Psoas muscle (tissue), 8 donors: Measurements from ENCODE around the gene TNFRSF1B. TPM values are rescaled to one million over a fixed set of nuclear protein-coding genes. Genes with fewer than 3 reads are reported as not detected.

Source experiments
- ATAC-seq, 4 donors: fragments of 200-7000 bp; cut with Tn5 transposase; one replicate each; pipeline ENCODE4 v1.9.1; 2020; ENCODE audit warnings: moderate library complexity in 3 of 4, mild to moderate bottlenecking in 2 of 4
- DNase-seq, 2 donors: peaks; one replicate each; pipeline ENCODE4 v3.0.0-alpha.2; 2020
- H3K27ac ChIP-seq: fragments of 200-600 bp; one replicate; pipeline ENCODE4 v1.8.0; 2022
- H3K27me3 ChIP-seq, 3 donors: fragments of 200-600 bp in 1 of 3; one replicate each; pipeline versions ENCODE4 v1.6.1 to v1.8.0; 2013 to 2022; ENCODE audit warnings: low read length in 2 of 3, mild to moderate bottlenecking in 2 of 3, moderate library complexity in 1 of 3; ENCODE audit not compliant: insufficient read depth in 3 of 3
- H3K36me3 ChIP-seq, 2 donors: fragments of 200-600 bp in 1 of 2; one replicate each; pipeline versions ENCODE4 v1.6.1 to v1.8.0; 2013 to 2022; ENCODE audit warnings: low read depth in 1 of 2, mild to moderate bottlenecking in 1 of 2, moderate library complexity in 1 of 2; ENCODE audit not compliant: insufficient read depth in 1 of 2
- H3K4me1 ChIP-seq: fragments of 200-600 bp; one replicate; pipeline ENCODE4 v1.8.0; 2022
- H3K4me3 ChIP-seq: fragments of 200-600 bp; one replicate; pipeline ENCODE4 v1.8.0; 2022; ENCODE audit warnings: mild to moderate bottlenecking
- H3K9me3 ChIP-seq: fragments of 200-600 bp; one replicate; pipeline ENCODE4 v1.8.0; 2022
- CTCF ChIP-seq: fragments of 200-600 bp; IDR thresholded peaks from one replicate; pipeline ENCODE4 v1.8.0; 2022; ENCODE audit warnings: antibody characterized with exemption
- WGBS, 3 donors: extraction: QIAGEN DNeasy Blood & Tissue Kit; methylation state at CpG; one replicate each; pipeline versions ENCODE4 v1.1.6 to v1.1.7; 2013; 5-methylcytosine and 5-hydroxymethylcytosine counted together
- intact Hi-C, 2 donors: fragments of 100-400 bp; cut with DNase I; formaldehyde crosslinking; loops; one replicate each; pipeline versions ENCODE4 v1.11.0 to v1.14.2; 2022
- polyA plus RNA-seq, 3 donors: library from polyadenylated mRNA; stranded (reverse); fragments of 200-250 nt; gene quantifications; one replicate each; pipeline ENCODE4 v1.2.3, GENCODE V29; 2013
- total RNA-seq, 4 donors: library from RNA; stranded (reverse); fragmentation: NEBNext Ultra II Directional in 2 of 4; extraction: Animal tissue kit (Norgen Biotek cat#: 25700) in 2 of 4; gene quantifications; one replicate each; pipeline versions ENCODE4 v1.2.1 to v1.2.4, GENCODE V29; 2021 to 2023
- donor health status: healthy with polysubstance abuse.
- donor health status: DM: no; HTN: no; CAD: no; lungs with moderate emphysema.
- donor health status: Bipolar disorder and iron deficiency.
- donor health status: healthy.
- donor health status: DM: yes; HTN: yes; CAD: no.
- donor health status: DM: no; HTN: no; CAD: no.
- donor health status: DM: no; HTN: no; CAD: no.
- donor health status: DM: yes; HTN: yes; CAD: no.

Gene TNFRSF1B
- total and polyA plus RNA-seq, 7 donors, result 5.1 to 12.8 (median 7.6) TPM

- Histone ChIP-seq H3K36me3 (no peaks in the 10 kb centered on the region), H3K4me1 (no peaks in the 10 kb centered on the region), H3K4me3 (no peak overlapping the region), H3K27me3 (no peaks in the 10 kb centered on the region), H3K9me3 (no peaks in the 10 kb centered on the region), H3K27ac (no peak overlapping the region)
- ATAC-seq (no peak), DNase-seq (no peak)
- TF ChIP-seq CTCF, result no peak
- WGBS, 3 donors, result 84 to 92% (median 87%) methylated on average over 7 to 8 of the region's 8 CpGs
- intact Hi-C loops, result no loop called here
Measured at GRCh38 chr1:12136916-12137610, 29.7 kb upstream of the TNFRSF1B start.

GRCh38 chr1:12138196-12139168, 28.3 kb upstream of the TNFRSF1B start:
- DNase-seq, result no peak
- no peak for TF ChIP-seq CTCF
- Histone ChIP-seq H3K27me3 (no peaks in the 10 kb centered on the region), H3K4me1 (no peaks in the 10 kb centered on the region), H3K9me3 (no peaks in the 10 kb centered on the region), H3K4me3 (no peak overlapping the region), H3K27ac (no peak overlapping the region), H3K36me3 (no peaks in the 10 kb centered on the region)
- intact Hi-C loops, result no loop called here
- ATAC-seq, result no peak
- WGBS, 3 donors, result 70 to 73% (median 73%) methylated on average over 31 of the region's 31 CpGs

- peaks cover 6% of the 10 kb centered on the region for H3K4me1 ChIP-seq
- H3K27me3 ChIP-seq, result no peaks in the 10 kb centered on the region
- no peak for ATAC-seq
- no peak for TF ChIP-seq CTCF
- intact Hi-C loops, result loop anchor here in 1 of 2 donors (5.0 kb wide), 1 partner anchor 47 kb away; no protein-coding TSS in a partner anchor
- no peaks in the 10 kb centered on the region for H3K36me3 ChIP-seq
- no peak overlapping the region for H3K27ac ChIP-seq
- no peak for DNase-seq
- H3K9me3 ChIP-seq, result no peaks in the 10 kb centered on the region
- no peak overlapping the region for H3K4me3 ChIP-seq
- 85 to 95% (median 87%) methylated on average over 2 to 4 of the region's 4 CpGs for WGBS, 3 donors
Measured at GRCh38 chr1:12140016-12140415, 26.8 kb upstream of the TNFRSF1B start.

- ATAC-seq, result no peak
- H3K4me1 ChIP-seq, result peaks cover 6% of the 10 kb centered on the region
Measured at GRCh38 chr1:12140515-12141162, 26.2 kb upstream of the TNFRSF1B start.

More at GRCh38 chr1:12140515-12141162, 26.2 kb upstream of the TNFRSF1B start:
- Histone ChIP-seq H3K27ac (no peak overlapping the region), H3K4me3 (no peak overlapping the region), H3K27me3 (no peaks in the 10 kb centered on the region), H3K36me3 (no peaks in the 10 kb centered on the region), H3K9me3 (no peaks in the 10 kb centered on the region)
- DNase-seq, result no peak
- TF ChIP-seq CTCF, result no peak
- intact Hi-C loops, result loop anchor here in 1 of 2 donors (5.0 kb wide), 1 partner anchor 47 kb away; no protein-coding TSS in a partner anchor
- 77 to 89% (median 81%) methylated on average over 12 of the region's 12 CpGs for WGBS, 3 donors
